Head of caudate nucleus (tissue), 42 donors: Measurements from ENCODE around the gene DDX41.
A peak's percentile ranks its signal among the peaks of the same experiment; 100 is the strongest.
"Not testable (repeated sequence)": the region's sequence is repeated elsewhere in the genome, so short reads cannot be mapped to it uniquely, and the experiment has no call there.

ENCODE experiments used
- DNase-seq, 42 donors: peaks; one replicate each; pipeline versions ENCODE4 v3.0.0 to v3.0.0-alpha.2; 2020 to 2021; ENCODE audit warnings: mixed read lengths in 7 of 42
- intact Hi-C: fragments of 100-400 bp; cut with DNase I; formaldehyde crosslinking; loops from one replicate; pipeline ENCODE4 v1.15.0; 2022

DDX41 gene

GRCh38 chr5:177540438-177540837 lies 23.7 kb upstream of the DDX41 start:
- intact Hi-C loops = no loop called here
- no peak for DNase-seq

- intact Hi-C loops = no loop called here
Observed at GRCh38 chr5:177539411-177539810, 22.6 kb upstream of the DDX41 start.

GRCh38 chr5:177538876-177539275 lies 22.1 kb upstream of the DDX41 start:
- intact Hi-C loops = no loop called here
- no peak for DNase-seq

More at GRCh38 chr5:177539411-177539810, 22.6 kb upstream of the DDX41 start:
- peak in 4 of 42 donors; percentile 29 to 38 (median 31) for DNase-seq

GRCh38 chr5:177537389-177538361 lies 20.9 kb upstream of the DDX41 start:
- DNase-seq = no peak
- intact Hi-C loops = no loop called here

- intact Hi-C loops = no loop called here
- DNase-seq = no peak
Observed at GRCh38 chr5:177536386-177536785, 19.6 kb upstream of the DDX41 start.

- intact Hi-C loops = no loop called here
- DNase-seq = no peak
Observed at GRCh38 chr5:177535125-177535524, 18.4 kb upstream of the DDX41 start.

GRCh38 chr5:177534433-177534832 lies 17.7 kb upstream of the DDX41 start:
- DNase-seq, intact Hi-C loops: not testable (repeated sequence)

GRCh38 chr5:177531209-177531940 lies 14.6 kb upstream of the DDX41 start:
- intact Hi-C loops = no loop called here
- no peak for DNase-seq

GRCh38 chr5:177530638-177531037 lies 13.9 kb upstream of the DDX41 start:
- intact Hi-C loops = no loop called here
- no peak for DNase-seq

- DNase-seq = no peak
- intact Hi-C loops = no loop called here
Observed at GRCh38 chr5:177529247-177530203, 12.8 kb upstream of the DDX41 start.

- intact Hi-C loops = no loop called here
- no peak for DNase-seq
Observed at GRCh38 chr5:177528631-177529030, 11.9 kb upstream of the DDX41 start.

- no peak for DNase-seq
- intact Hi-C loops = no loop called here
Observed at GRCh38 chr5:177527595-177527994, 10.8 kb upstream of the DDX41 start.

- intact Hi-C loops = no loop called here
- peak in 28 of 42 donors; percentile 25 to 83 (median 47) for DNase-seq
Observed at GRCh38 chr5:177526791-177527190, 10.0 kb upstream of the DDX41 start.

- DNase-seq = no peak
- intact Hi-C loops = no loop called here
Observed at GRCh38 chr5:177526191-177526590, 9.4 kb upstream of the DDX41 start.

- intact Hi-C loops = no loop called here
Observed at GRCh38 chr5:177524941-177525655, 8.3 kb upstream of the DDX41 start.

GRCh38 chr5:177524539-177524900 lies 7.8 kb upstream of the DDX41 start:
- intact Hi-C loops = no loop called here
- no peak for DNase-seq

More at GRCh38 chr5:177524941-177525655, 8.3 kb upstream of the DDX41 start:
- DNase-seq = peak in 5 of 42 donors; percentile 25 to 44 (median 33)

GRCh38 chr5:177523711-177524538 lies 7.2 kb upstream of the DDX41 start:
- intact Hi-C loops = no loop called here
- no peak for DNase-seq
